Stimulated activated CD8-positive, alpha-beta memory T cell treated with anti-CD3 and anti-CD28 coated beads, Interleukin-4, amount 100 ng/mL, for 1 hour (primary cell): Measurements from ENCODE around the gene ALG9.

ENCODE experiments used
- DNase-seq, 2 donors: peaks; one replicate each; pipeline ENCODE4 v3.0.0-alpha.2; 2020; ENCODE audit warnings: low read depth in 2 of 2, low spot score in 1 of 2

ALG9 gene

GRCh38 chr11:111770581-111771134, 100.7 kb downstream of the ALG9 start:
- no peak for DNase-seq

DNA sequence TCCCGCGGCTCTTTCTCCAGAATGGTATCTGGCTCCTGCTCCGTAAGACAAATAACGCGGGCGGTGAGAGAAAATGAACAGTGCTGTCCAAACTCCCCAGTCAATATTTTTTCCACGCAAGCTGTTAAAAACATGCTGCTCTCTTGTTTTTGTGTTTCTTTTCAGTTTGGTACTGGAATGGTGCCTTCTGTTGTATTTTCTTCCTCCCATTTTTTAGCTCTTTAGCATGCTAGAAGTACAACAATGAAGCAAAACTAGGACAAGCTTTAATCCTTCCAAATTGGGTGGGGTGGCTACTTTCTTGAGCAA, 104.6 kb downstream of the ALG9 start:
- no peak for DNase-seq

DNA sequence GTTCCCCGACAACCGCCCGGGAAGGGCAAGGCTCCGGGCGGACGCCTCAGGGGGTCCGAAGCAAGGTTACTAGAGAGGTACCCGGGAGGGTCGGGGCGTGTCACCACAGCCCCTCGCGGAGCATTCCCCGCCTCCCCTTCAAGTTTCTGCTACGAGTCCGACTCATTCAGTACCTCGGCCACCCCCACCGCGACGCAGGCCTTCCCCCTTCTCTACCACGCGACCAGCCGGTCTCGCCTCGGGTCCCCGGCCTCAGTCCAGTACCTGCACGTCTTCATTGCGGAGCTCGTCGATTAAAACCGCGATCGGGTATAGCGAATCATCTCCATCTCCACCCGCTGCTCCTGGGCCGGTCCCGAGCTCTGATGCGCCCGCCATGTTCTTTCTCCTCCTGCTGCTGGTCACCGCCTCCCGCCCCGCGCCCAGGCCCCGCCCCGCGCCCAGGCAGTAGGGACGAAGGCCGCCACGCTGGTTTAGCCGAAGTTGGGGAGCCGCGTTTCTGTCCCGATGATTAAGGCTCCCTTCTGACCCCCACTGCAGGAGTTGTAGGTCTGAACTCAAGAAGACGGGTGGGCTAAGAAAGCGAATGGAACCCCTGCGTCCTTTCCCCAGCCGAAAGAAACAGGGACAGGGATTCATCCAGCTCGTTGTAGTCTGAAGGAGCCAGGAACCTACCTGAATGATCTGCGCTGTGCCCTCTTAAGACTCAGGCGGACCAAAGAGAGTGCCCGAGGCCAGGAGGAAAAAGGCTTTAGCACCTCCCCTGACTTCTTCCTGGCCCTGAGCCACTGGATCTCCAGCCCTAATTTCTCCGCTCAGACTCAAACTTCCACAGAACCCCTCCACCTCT, 105.2 kb downstream of the ALG9 start, which contains the start of gene PPP2R1B:
Gene PPP2R1B, minus strand, starts transcription at position 406 of the 850 bp plus-strand sequence. Its CDS starts 28 bp downstream, at position 378.
- peak; percentile 26 to 42 for DNase-seq

- peak in 1 of 2 donors; percentile 1 for DNase-seq
Measured at GRCh38 chr11:111765320-111765983, 105.9 kb downstream of the ALG9 start.

- DNase-seq: no peak
Measured at GRCh38 chr11:111764621-111765020, 106.8 kb downstream of the ALG9 start.

DNA sequence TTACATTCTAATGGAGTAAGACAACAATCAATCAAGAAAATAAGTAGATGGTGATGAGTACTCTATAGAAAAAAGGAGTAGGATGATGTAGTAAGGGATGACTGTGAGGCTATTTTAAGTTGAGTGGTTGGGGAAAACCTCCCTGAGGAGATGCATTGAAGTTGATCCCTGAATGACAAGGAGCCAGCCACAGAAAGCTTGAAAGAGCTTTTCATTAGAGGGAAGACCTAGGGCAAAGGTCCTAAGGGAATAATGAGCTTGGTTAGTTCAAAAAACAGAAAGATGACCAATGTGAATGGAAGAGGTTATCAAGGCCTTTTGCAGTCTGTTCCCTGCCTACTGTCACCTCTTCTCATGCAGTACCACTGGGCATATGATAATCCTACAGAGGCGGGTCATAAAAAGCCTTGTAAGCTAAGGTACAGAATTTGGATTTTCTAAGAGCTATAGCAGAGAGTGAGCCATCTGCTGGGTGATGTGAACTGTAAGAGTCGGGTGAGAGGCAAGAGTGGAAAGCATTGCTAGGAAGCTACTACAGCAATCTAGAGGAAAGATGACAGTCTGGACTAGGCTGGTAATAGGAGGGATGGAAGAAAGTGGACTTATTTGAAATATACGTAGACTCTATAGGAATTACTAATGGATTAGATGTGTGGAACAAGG, 108.3 kb downstream of the ALG9 start:
- no peak for DNase-seq

- DNase-seq: no peak
Measured at GRCh38 chr11:111762526-111762925, 108.9 kb downstream of the ALG9 start.

GRCh38 chr11:111761036-111761435, 110.3 kb downstream of the ALG9 start:
- DNase-seq: no peak

DNA sequence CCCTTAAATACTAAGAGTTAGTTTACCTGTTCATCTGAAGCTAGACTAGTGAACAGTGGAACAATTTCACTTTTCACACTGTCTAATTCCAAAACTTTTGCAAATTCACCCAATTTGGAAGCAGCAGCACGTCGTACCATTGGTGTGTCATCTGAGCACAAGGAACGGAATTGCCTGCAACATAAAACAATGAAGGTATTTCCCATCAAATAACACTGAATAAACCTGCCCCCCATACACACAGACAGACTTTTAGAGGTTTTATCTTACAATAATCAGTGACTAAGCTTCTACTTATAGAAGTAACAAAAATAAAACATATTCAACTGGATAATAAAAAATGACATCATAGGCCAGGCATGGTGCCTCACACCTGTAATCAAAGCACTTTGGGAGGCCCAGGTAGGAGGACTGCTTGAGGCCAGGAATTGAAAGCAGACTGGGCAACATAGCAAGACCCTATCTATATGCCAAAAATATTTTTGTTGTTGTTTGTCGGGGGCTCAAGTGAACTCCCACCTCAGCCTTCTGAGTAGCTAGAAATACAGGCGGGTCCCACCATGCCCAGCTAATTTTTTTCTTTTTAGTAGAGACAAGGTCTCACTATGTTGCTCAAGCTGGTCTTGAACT, 111.5 kb downstream of the ALG9 start:
- DNase-seq: no peak

DNA sequence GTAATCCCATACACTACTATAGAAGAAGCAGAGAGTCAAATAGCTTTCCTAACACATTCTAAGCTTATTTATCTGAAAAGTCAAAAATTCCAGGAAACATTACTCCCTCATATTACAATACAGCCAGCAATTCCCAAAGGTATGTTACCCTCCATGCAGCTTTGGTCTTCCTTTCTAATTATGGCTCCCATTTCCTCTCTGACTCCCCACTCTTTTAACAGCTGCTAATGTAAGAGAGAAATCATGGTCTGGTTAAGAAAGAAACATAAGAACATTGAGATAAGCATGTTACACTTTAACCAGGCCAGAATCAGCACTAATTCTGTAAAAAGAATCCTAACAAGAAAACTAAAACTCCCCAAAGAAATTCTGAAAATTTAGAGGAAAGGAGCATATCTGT, 112.0 kb downstream of the ALG9 start:
- DNase-seq: no peak

- DNase-seq: no peak
Measured at GRCh38 chr11:111756097-111756496, 115.3 kb downstream of the ALG9 start.

GRCh38 chr11:111749646-111750045, 121.7 kb downstream of the ALG9 start:
- no peak for DNase-seq

- no peak for DNase-seq
Measured at GRCh38 chr11:111748035-111748804, 123.2 kb downstream of the ALG9 start.

- no peak for DNase-seq
Measured at GRCh38 chr11:111745719-111746504, 125.5 kb downstream of the ALG9 start.

DNA sequence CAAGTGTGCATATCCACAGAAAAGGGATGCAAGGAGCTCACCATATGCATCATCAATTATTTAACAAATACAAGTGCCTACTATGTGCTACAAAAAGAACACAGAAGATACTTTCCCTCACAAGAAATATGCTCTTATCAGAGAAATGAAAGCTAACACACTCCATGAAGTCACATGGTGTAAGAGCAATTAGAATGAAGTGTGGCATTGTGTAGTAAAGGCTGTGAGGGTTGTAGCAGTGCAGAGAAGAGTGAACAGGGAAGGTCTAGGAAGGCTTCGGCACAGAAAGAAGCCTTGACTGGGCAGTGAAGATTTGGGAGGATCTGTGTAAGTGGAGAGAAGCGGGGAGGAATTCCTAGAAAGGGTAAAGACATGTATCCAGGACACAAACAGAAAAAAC, 127.7 kb downstream of the ALG9 start:
- DNase-seq: no peak

DNA sequence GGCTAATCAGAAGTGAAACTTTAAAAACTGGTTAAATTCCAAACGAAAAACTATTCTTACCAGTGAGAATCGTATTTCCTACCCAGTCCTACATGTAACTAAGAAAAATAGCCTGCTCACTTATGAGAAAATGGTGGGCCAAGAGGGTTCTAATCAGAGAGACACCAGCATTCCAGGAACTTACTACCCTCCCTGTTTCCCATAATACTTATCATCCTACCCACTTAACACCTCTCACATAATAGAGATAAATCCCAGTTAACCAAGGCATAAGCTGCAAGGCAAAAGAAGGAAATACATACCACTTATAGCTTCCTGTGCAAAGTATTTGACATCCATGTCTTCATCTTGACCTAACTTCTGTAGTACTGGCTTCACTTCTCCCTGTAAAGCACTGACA, 129.6 kb downstream of the ALG9 start:
- no peak for DNase-seq

GRCh38 chr11:111739299-111739698, 132.1 kb downstream of the ALG9 start:
- no peak for DNase-seq

- no peak for DNase-seq
Measured at GRCh38 chr11:111737444-111738210, 133.8 kb downstream of the ALG9 start.
